ENCODE data around the gene UBXN11.

Gene UBXN11

GRCh38 chr1:26276432-26276838 is 30.0 kb downstream of the UBXN11 start:
- H3K4me3 ChIP-seq (replicated peaks in 1 of 2; ENCODE audit: low read depth in 2 of 2, low read length in 2 of 2) = no peak overlapping the region
- no peak for DNase-seq (ENCODE audit: low read depth in 2 of 2)
- TF ChIP-seq, protein P1, sequence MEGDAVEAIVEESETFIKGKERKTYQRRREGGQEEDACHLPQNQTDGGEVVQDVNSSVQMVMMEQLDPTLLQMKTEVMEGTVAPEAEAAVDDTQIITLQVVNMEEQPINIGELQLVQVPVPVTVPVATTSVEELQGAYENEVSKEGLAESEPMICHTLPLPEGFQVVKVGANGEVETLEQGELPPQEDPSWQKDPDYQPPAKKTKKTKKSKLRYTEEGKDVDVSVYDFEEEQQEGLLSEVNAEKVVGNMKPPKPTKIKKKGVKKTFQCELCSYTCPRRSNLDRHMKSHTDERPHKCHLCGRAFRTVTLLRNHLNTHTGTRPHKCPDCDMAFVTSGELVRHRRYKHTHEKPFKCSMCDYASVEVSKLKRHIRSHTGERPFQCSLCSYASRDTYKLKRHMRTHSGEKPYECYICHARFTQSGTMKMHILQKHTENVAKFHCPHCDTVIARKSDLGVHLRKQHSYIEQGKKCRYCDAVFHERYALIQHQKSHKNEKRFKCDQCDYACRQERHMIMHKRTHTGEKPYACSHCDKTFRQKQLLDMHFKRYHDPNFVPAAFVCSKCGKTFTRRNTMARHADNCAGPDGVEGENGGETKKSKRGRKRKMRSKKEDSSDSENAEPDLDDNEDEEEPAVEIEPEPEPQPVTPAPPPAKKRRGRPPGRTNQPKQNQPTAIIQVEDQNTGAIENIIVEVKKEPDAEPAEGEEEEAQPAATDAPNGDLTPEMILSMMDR (IDR thresholded peaks at IDR 0.05; ENCODE audit: low read depth, low read length) = no peak

- TF ChIP-seq, protein P1 (IDR thresholded peaks at IDR 0.05; ENCODE audit: low read depth, low read length) = peak; percentile 80
- H3K4me3 ChIP-seq (replicated peaks in 1 of 2; ENCODE audit: low read depth in 2 of 2, low read length in 2 of 2) = no peak overlapping the region
- peak; percentile 95 to 99 for DNase-seq (ENCODE audit: low read depth in 2 of 2)
Measured at GRCh38 chr1:26275580-26276431, 30.6 kb downstream of the UBXN11 start.

DNA sequence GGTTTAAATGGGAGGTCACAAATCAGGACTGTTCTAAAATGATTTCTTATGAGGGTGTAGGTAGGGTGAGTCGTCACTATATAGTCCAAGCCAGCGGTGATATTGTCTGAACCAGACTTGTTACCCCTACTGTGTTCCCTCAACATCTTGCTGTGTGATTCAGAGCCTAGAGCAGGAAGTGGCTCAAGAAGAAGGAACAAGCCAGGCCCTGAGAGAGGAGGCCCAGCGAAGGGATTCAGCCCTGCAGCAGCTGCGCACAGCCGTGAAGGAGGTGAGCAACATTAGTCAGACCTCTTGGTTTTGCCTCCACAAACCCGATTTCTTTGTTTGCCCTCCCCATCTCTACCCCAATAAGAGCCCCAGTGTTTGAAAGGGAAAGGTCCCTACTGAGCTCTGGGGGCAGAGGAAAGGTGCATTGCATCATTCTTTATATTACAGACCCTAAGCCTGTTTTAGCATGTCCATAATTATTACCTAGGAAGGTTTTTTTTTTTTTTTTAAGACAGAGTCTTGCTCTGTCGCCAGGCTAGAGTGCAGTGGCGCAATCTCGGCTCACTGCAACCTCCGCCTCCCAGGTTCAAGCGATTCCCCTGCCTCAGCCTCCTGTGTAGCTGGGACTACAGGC is 31.5 kb downstream of the UBXN11 start:
- TF ChIP-seq, protein P1 (IDR thresholded peaks at IDR 0.05; ENCODE audit: low read depth, low read length) = no peak
- peak; percentile 69 to 90 for DNase-seq (ENCODE audit: low read depth in 2 of 2)

DNA sequence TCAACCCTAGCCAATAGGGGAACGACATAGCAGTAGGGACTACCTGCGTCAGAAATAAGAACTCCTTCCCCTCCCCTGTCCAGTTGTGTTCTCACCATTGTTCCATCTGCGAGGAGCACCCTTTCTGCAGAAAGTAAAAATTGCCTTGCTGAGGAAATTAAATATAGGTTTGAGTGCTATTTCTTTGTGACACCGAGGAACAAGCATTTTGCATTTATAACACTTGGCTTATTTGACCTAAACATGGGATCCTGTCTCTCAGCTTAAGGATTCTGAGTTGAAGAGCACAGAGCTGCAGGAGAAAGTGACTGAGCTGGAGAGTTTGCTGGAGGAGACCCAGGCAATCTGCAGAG is 37.3 kb downstream of the UBXN11 start:
- no peak overlapping the region for H3K4me3 ChIP-seq (replicated peaks in 1 of 2; ENCODE audit: low read depth in 2 of 2, low read length in 2 of 2)

More for the DNA sequence above, 31.5 kb downstream of the UBXN11 start:
- no peak overlapping the region for H3K4me3 ChIP-seq (replicated peaks in 1 of 2; ENCODE audit: low read depth in 2 of 2, low read length in 2 of 2)

GRCh38 chr1:26268290-26269197 is 37.9 kb downstream of the UBXN11 start:
- TF ChIP-seq, protein P1 (IDR thresholded peaks at IDR 0.05; ENCODE audit: low read depth, low read length) = no peak
- no peak for DNase-seq (ENCODE audit: low read depth in 2 of 2)
- H3K4me3 ChIP-seq (replicated peaks in 1 of 2; ENCODE audit: low read depth in 2 of 2, low read length in 2 of 2) = no peak overlapping the region

More for the DNA sequence above, 37.3 kb downstream of the UBXN11 start:
- no peak for DNase-seq (ENCODE audit: low read depth in 2 of 2)
- TF ChIP-seq, protein P1 (IDR thresholded peaks at IDR 0.05; ENCODE audit: low read depth, low read length) = no peak

DNA sequence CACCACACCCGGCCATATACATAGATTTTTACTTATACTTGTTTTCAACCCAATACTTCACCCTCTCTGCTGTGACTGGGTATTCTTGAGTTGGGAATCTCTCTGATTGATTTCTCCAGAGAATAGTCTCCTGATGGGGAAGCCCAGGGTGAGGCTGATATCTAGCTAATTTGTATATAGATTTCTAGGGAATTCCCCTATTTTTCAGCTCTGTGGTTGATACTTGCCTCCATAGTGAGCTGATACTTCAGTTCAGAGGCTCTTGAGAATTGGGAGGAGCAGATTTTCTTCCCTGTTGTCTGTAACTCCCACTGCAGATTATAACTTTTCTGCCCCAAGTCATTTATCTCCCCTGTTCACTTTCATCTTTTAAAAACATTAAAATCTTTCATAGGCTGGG is 41.0 kb downstream of the UBXN11 start:
- DNase-seq (ENCODE audit: low read depth in 2 of 2) = no peak
- TF ChIP-seq, protein P1 (IDR thresholded peaks at IDR 0.05; ENCODE audit: low read depth, low read length) = no peak
- H3K4me3 ChIP-seq (replicated peaks in 1 of 2; ENCODE audit: low read depth in 2 of 2, low read length in 2 of 2) = no peak overlapping the region

Measured in cardiac fibroblast (primary cell).